ENCODE measurements around the gene SLFN12L. TPM values are rescaled to one million over a fixed set of nuclear protein-coding genes. Genes with fewer than 3 reads are reported as not detected.
"Not testable (repeated sequence)": the region's sequence is repeated elsewhere in the genome, so short reads cannot be mapped to it uniquely, and the experiment has no call there.

SLFN12L gene
- total RNA-seq, 2 donors from 2014 or later: 0.86 to 1.0 TPM

DNA sequence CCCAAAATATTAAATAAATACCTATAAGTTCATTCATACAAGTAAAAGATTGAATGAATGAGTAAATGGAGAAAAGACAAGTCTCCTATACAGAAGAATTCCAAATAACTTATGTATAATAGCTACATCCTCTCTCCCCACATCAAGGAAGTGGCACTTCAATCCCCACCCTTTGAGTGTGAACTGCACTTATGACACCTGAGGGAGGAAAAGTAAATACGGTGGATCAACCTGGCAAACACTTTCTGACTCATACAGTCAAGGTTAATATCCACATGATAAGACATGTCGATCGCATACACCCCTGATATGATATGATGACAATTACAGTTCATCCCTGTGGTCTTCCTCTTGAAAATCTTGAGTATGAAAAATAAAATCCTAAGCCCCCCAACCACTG is 18.0 kb downstream of the SLFN12L start:
- intact Hi-C loops (cut with DNase I): no loop called here
- DNase-seq: no peak
- no peaks in the 10 kb centered on the region for H3K4me1 ChIP-seq
- H3K27me3 ChIP-seq: no peaks in the 10 kb centered on the region
- H3K36me3 ChIP-seq: no peaks in the 10 kb centered on the region
- no peaks in the 10 kb centered on the region for H3K9me3 ChIP-seq
- no peak overlapping the region for H3K4me3 ChIP-seq
- no peak overlapping the region for H3K27ac ChIP-seq
- no peak overlapping the region for H3K9ac ChIP-seq (ENCODE audit: low read depth in 2 of 2, low read length in 2 of 2)
- TF ChIP-seq, protein P1, sequence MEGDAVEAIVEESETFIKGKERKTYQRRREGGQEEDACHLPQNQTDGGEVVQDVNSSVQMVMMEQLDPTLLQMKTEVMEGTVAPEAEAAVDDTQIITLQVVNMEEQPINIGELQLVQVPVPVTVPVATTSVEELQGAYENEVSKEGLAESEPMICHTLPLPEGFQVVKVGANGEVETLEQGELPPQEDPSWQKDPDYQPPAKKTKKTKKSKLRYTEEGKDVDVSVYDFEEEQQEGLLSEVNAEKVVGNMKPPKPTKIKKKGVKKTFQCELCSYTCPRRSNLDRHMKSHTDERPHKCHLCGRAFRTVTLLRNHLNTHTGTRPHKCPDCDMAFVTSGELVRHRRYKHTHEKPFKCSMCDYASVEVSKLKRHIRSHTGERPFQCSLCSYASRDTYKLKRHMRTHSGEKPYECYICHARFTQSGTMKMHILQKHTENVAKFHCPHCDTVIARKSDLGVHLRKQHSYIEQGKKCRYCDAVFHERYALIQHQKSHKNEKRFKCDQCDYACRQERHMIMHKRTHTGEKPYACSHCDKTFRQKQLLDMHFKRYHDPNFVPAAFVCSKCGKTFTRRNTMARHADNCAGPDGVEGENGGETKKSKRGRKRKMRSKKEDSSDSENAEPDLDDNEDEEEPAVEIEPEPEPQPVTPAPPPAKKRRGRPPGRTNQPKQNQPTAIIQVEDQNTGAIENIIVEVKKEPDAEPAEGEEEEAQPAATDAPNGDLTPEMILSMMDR (IDR thresholded peaks at IDR 0.05): no peak

GRCh38 chr17:35518431-35518830 is 19.0 kb downstream of the SLFN12L start:
- H3K36me3 ChIP-seq; H3K27me3 ChIP-seq; H3K4me1 ChIP-seq; H3K4me3 ChIP-seq; H3K27ac ChIP-seq; H3K9me3 ChIP-seq; DNase-seq; intact Hi-C loops (cut with DNase I); H3K9ac ChIP-seq (ENCODE audit: low read depth in 2 of 2, low read length in 2 of 2): not testable (repeated sequence)

- no peak for DNase-seq
- no peaks in the 10 kb centered on the region for H3K27me3 ChIP-seq
- H3K36me3 ChIP-seq: no peaks in the 10 kb centered on the region
- no peaks in the 10 kb centered on the region for H3K9me3 ChIP-seq
- intact Hi-C loops (cut with DNase I): no loop called here
- TF ChIP-seq, protein P1 (IDR thresholded peaks at IDR 0.05): no peak
- H3K27ac ChIP-seq: no peak overlapping the region
- no peak overlapping the region for H3K9ac ChIP-seq (ENCODE audit: low read depth in 2 of 2, low read length in 2 of 2)
- no peaks in the 10 kb centered on the region for H3K4me1 ChIP-seq
- no peak overlapping the region for H3K4me3 ChIP-seq
These were observed 22.5 kb downstream of the SLFN12L start for GRCh38 chr17:35515027-35515426.

DNA sequence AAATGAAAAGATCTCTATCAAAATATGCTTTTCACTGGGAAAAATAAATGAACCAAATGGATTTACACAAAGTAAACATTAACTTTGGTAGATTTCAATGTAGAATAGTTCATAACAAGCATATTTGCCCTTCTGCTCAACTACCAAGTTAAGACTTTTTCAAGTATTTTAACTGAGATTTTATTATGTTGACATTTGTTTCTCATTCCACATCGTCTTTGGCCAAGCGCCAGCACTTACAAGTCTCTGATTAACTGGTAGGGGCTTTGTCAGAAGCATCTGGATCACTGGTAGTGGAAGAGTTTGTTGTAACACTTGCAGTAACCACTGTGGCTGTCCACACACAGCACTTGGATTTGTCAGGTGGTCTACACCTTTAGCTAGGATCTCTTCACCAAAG is 22.9 kb downstream of the SLFN12L start:
- no peaks in the 10 kb centered on the region for H3K27me3 ChIP-seq
- intact Hi-C loops (cut with DNase I): no loop called here
- DNase-seq: no peak

DNA sequence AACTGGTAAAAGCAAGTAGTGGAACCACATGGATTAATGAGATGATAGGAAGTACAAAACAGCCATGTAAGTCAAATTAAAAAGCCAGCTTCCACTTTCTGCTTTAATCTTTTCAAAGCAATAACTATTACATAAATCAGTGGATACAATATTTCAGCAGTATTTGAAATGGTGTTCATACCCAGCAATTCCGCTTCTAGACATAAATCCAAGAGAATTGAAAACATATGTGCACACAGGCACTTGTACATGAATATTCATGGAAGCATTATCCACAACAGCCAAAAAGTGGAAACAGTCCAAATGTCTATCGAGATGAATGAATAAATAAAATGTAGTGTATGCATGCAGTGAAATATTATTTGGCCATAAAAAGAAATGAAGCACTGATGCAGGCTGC is 27.4 kb downstream of the SLFN12L start:
- Histone ChIP-seq H3K27me3 (no peaks in the 10 kb centered on the region), H3K27ac (no peak overlapping the region), H3K9me3 (no peaks in the 10 kb centered on the region), H3K4me1 (no peaks in the 10 kb centered on the region), H3K36me3 (no peaks in the 10 kb centered on the region), H3K4me3 (no peak overlapping the region), H3K9ac (ENCODE audit: low read depth in 2 of 2, low read length in 2 of 2) (no peak overlapping the region)
- TF ChIP-seq, protein P1 (IDR thresholded peaks at IDR 0.05): no peak
- DNase-seq: no peak
- intact Hi-C loops (cut with DNase I): no loop called here

More for the DNA sequence above, 22.9 kb downstream of the SLFN12L start:
- no peak overlapping the region for H3K9ac ChIP-seq (ENCODE audit: low read depth in 2 of 2, low read length in 2 of 2)
- no peaks in the 10 kb centered on the region for H3K36me3 ChIP-seq
- H3K27ac ChIP-seq: no peak overlapping the region
- TF ChIP-seq, protein P1 (IDR thresholded peaks at IDR 0.05): no peak
- no peak overlapping the region for H3K4me3 ChIP-seq
- no peaks in the 10 kb centered on the region for H3K4me1 ChIP-seq
- no peaks in the 10 kb centered on the region for H3K9me3 ChIP-seq

- not testable (repeated sequence) for H3K27me3 ChIP-seq
These were observed 29.8 kb downstream of the SLFN12L start for GRCh38 chr17:35507714-35508113.

DNA sequence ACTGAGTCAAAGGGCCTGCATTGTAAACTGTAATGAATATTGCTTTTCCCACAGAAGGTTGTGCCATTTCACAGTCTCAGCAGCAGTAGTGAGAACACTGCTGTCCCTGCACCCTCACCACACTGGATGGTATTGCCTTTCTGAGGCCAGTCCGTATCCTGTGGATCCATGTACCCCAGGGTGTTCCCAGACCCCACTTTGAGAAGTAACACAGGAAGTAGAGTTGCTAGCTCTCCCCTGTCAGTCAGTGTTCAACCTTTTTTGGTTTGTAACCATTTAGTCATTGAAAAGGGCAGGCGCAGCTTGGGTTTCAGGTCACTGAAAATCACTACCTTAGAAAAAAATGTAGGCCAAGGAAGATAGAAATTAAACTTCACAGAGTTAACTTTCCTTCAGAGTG is 37.9 kb downstream of the SLFN12L start:
- Histone ChIP-seq H3K9me3 (no peaks in the 10 kb centered on the region), H3K27me3 (peaks cover 38% of the 10 kb centered on the region), H3K4me3 (no peak overlapping the region), H3K27ac (no peak overlapping the region), H3K36me3 (no peaks in the 10 kb centered on the region), H3K4me1 (no peaks in the 10 kb centered on the region), H3K9ac (ENCODE audit: low read depth in 2 of 2, low read length in 2 of 2) (no peak overlapping the region)
- no peak for DNase-seq
- intact Hi-C loops (cut with DNase I): no loop called here
- TF ChIP-seq, protein P1 (IDR thresholded peaks at IDR 0.05): no peak

More at GRCh38 chr17:35507714-35508113, 29.8 kb downstream of the SLFN12L start:
- H3K36me3 ChIP-seq; H3K27ac ChIP-seq; intact Hi-C loops (cut with DNase I); DNase-seq; H3K9me3 ChIP-seq; H3K4me1 ChIP-seq; H3K4me3 ChIP-seq; H3K9ac ChIP-seq (ENCODE audit: low read depth in 2 of 2, low read length in 2 of 2): not testable (repeated sequence)
